PC-9 (cell line): ENCODE measurements around the gene TLCD3A.
"Not testable (repeated sequence)": the region's sequence is repeated elsewhere in the genome, so short reads cannot be mapped to it uniquely, and the experiment has no call there.

ENCODE experiments used
- EZH2 ChIP-seq: fragments of 200-600 bp; sonication (generic); IDR thresholded peaks from 2 replicates; pipeline ENCODE4 v1.8.0; 2017; ENCODE audit warnings: antibody characterized with exemption, low read depth
- TF ChIP-seq, protein P1 (sequence below): fragments of 200-600 bp; sonication (generic); conservative IDR thresholded peaks from 2 replicates; pipeline ENCODE4 v1.6.1; 2017; ENCODE audit warnings: mixed run types, antibody characterized with exemption, mild to moderate bottlenecking, moderate library complexity

DNA sequence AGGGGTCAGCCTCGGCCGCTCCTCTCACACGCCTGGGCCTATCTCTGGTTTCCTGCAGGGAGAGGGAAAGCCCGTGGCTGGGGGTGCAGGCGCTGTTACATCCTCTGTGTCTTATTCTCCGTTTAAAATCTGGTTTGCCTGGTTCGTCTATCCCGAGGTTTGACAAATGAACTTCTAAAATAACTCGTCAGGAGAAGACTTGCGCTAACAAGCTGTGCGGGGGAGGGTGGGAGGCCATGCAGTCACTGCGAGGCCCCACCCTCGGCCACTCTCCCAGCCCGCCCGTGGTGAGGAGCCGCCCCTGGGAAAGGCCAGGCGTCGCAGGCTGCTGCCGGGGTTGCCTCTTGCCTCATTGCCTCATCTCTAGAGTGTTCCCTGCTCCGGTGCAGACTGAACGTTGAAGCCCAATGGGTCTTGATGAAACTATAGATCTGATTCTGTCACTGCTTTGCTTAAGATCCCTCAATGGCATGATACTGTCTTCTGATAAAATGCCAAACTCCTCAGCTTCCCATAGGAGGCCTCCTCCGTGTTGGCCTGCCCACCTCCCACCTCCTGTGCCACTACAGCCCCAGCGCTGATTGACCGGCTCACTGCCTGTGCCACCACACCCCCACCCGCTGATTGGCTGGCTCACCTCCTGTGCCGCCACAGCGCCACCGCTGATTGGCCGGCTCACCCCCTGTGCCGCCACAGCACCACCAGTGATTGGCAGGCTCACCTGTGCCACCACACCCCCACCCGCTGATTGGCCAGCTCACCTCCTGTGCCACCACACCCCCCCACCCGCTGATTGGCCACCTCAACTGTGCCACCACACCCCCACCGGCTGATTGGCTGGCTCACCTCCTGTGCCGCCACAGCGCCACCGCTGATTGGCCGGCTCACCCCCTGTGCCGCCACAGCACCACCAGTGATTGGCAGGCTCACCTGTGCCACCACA lies 57.8 kb downstream of the TLCD3A start:
- TF ChIP-seq, protein P1, sequence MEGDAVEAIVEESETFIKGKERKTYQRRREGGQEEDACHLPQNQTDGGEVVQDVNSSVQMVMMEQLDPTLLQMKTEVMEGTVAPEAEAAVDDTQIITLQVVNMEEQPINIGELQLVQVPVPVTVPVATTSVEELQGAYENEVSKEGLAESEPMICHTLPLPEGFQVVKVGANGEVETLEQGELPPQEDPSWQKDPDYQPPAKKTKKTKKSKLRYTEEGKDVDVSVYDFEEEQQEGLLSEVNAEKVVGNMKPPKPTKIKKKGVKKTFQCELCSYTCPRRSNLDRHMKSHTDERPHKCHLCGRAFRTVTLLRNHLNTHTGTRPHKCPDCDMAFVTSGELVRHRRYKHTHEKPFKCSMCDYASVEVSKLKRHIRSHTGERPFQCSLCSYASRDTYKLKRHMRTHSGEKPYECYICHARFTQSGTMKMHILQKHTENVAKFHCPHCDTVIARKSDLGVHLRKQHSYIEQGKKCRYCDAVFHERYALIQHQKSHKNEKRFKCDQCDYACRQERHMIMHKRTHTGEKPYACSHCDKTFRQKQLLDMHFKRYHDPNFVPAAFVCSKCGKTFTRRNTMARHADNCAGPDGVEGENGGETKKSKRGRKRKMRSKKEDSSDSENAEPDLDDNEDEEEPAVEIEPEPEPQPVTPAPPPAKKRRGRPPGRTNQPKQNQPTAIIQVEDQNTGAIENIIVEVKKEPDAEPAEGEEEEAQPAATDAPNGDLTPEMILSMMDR = not testable (repeated sequence)
- TF ChIP-seq EZH2 = not testable (repeated sequence)
